ENCODE results near the gene VWDE. TPM values are rescaled to one million over a fixed set of nuclear protein-coding genes. Genes with fewer than 3 reads are reported as not detected.

Gene VWDE
- total and polyA plus RNA-seq, 10 of the 15 experiments (the other 5 are each of a cell fraction or from before 2014, with no cell fraction given) = 0.74 to 2.1 (median 1.3) TPM

DNA sequence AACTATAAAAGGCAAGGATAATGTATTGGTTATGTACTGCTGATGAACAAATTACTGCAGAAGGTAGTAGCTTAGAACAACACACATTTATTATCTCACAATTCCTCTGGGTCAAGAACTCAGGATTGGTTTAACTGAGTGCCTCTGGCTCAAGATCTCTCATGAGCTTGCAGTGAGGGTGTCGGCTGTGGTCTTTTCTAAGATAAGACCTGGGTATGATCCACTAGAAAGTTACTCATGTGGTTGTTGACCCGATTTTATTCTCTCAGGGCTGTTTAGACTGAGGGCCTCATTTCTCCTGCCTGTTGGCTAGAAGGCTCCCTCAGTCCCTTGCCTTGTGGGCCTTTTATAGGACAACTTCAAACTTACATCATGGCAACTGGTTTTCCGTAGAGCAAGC, 86.7 kb downstream of the VWDE start (continued):
- TF ChIP-seq, protein P1, sequence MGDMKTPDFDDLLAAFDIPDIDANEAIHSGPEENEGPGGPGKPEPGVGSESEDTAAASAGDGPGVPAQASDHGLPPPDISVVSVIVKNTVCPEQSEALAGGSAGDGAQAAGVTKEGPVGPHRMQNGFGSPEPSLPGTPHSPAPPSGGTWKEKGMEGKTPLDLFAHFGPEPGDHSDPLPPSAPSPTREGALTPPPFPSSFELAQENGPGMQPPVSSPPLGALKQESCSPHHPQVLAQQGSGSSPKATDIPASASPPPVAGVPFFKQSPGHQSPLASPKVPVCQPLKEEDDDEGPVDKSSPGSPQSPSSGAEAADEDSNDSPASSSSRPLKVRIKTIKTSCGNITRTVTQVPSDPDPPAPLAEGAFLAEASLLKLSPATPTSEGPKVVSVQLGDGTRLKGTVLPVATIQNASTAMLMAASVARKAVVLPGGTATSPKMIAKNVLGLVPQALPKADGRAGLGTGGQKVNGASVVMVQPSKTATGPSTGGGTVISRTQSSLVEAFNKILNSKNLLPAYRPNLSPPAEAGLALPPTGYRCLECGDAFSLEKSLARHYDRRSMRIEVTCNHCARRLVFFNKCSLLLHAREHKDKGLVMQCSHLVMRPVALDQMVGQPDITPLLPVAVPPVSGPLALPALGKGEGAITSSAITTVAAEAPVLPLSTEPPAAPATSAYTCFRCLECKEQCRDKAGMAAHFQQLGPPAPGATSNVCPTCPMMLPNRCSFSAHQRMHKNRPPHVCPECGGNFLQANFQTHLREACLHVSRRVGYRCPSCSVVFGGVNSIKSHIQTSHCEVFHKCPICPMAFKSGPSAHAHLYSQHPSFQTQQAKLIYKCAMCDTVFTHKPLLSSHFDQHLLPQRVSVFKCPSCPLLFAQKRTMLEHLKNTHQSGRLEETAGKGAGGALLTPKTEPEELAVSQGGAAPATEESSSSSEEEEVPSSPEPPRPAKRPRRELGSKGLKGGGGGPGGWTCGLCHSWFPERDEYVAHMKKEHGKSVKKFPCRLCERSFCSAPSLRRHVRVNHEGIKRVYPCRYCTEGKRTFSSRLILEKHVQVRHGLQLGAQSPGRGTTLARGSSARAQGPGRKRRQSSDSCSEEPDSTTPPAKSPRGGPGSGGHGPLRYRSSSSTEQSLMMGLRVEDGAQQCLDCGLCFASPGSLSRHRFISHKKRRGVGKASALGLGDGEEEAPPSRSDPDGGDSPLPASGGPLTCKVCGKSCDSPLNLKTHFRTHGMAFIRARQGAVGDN (IDR thresholded peaks at IDR 0.05) = no peak
- no peak for TF ChIP-seq TCF12 (IDR thresholded peaks at IDR 0.05; ENCODE audit: low read depth, low read length)
- no peak for TF ChIP-seq IRF4 (IDR thresholded peaks at IDR 0.05; ENCODE audit: low read depth, low read length)
- no peak for TF ChIP-seq EZH2 (IDR thresholded peaks at IDR 0.05; ENCODE audit: borderline replicate concordance, control insufficient read depth, low read depth, low read length)
- no peak for TF ChIP-seq SMAD5 (IDR thresholded peaks at IDR 0.05; ENCODE audit: low read depth)
- no peak for TF ChIP-seq NFXL1 (IDR thresholded peaks at IDR 0.05; ENCODE audit: borderline replicate concordance)
- no peak for TF ChIP-seq KDM1A (IDR thresholded peaks at IDR 0.05; ENCODE audit: borderline replicate concordance)
- TF ChIP-seq, protein P2, sequence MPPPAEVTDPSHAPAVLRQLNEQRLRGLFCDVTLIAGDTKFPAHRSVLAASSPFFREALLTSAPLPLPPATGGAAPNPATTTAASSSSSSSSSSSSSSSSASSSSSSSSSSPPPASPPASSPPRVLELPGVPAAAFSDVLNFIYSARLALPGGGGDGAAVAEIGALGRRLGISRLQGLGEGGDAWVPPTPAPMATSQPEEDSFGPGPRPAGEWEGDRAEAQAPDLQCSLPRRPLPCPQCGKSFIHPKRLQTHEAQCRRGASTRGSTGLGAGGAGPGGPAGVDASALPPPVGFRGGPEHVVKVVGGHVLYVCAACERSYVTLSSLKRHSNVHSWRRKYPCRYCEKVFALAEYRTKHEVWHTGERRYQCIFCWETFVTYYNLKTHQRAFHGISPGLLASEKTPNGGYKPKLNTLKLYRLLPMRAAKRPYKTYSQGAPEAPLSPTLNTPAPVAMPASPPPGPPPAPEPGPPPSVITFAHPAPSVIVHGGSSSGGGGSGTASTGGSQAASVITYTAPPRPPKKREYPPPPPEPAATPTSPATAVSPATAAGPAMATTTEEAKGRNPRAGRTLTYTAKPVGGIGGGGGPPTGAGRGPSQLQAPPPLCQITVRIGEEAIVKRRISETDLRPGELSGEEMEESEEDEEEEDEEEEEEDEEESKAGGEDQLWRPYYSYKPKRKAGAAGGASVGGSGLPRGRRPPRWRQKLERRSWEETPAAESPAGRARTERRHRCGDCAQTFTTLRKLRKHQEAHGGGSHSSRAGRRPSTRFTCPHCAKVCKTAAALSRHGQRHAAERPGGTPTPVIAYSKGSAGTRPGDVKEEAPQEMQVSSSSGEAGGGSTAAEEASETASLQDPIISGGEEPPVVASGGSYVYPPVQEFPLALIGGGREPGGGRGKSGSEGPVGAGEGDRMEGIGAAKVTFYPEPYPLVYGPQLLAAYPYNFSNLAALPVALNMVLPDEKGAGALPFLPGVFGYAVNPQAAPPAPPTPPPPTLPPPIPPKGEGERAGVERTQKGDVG (CRISPR knock-in tag; IDR thresholded peaks at IDR 0.05) = no peak

Measured in GM12878 (cell line).